Lower leg skin (tissue), 4 donors: ENCODE results near the gene KLC4. TPM values are rescaled to one million over a fixed set of nuclear protein-coding genes. Genes with fewer than 3 reads are reported as not detected.

ENCODE experiments used
- DNase-seq, 2 donors: peaks; one replicate each; pipeline ENCODE4 v3.0.0-alpha.2; 2019; ENCODE audit warnings: low spot score in 2 of 2
- H3K4me3 ChIP-seq: fragments of 200-600 bp; sonication (generic); 2 replicates; pipeline ENCODE4 v1.5.1; 2017; ENCODE audit warnings: mild to moderate bottlenecking, low read depth; ENCODE audit not compliant: poor library complexity, severe bottlenecking
- CTCF ChIP-seq, 3 donors: fragments of 450-650 bp; IDR thresholded peaks; one replicate each; pipeline ENCODE4 v1.5.1; 2016; ENCODE audit warnings: antibody characterized with exemption in 3 of 3, mild to moderate bottlenecking in 3 of 3, moderate library complexity in 2 of 3
- POLR2A ChIP-seq, 2 donors: fragments of 450-650 bp; IDR thresholded peaks; one replicate each; pipeline ENCODE4 v1.6.1; 2016 to 2017; ENCODE audit warnings: antibody characterized with exemption in 2 of 2, mild to moderate bottlenecking in 1 of 2, moderate library complexity in 1 of 2
- WGBS, 2 donors: methylation state at CpG; one replicate each; pipeline ENCODE4 v1.1.5; 2018; 5-methylcytosine and 5-hydroxymethylcytosine counted together
- intact Hi-C: fragments of 100-400 bp; cut with DNase I; formaldehyde crosslinking; loops from one replicate; pipeline ENCODE4 v1.15.0; 2023; ENCODE audit warnings: low total_unique reads
- total RNA-seq, 4 donors: library from RNA; depleted of rRNA; stranded (reverse); fragments of >200 nt; gene quantifications; one replicate each; pipeline ENCODE4 v1.1.0, GENCODE V29; 2016

KLC4 gene
- total RNA-seq, 4 donors from 2014 or later, result 18.0 to 25.7 (median 21.3) TPM

DNA sequence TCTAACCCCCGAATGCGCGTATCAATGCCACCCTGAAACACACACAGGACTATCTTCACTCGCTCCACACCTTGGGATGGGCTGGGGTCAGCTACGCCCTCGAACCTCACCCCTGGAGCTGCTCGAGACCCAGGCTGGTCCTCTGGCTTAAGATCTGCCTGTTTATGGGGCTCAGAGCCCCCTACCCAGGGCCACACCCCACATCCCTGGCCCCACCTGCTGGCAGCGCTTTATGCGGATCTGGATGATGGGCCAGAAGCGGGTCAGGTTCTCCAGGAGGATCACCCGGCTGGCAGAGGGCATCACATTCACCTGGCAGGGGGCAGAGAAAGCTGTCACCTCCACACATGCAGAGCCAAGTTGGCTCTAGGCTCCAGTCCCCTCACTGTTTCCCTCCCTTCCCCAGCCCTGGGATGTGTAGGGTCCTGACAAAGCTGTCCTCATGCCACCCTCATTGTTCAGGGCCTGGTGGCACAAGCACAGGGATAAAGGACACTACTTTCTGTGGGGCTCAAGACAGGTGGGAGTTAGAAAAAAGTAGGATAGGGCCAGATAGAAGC lies 14.0 kb upstream of the KLC4 start:
- intact Hi-C loops, result no loop called here
- WGBS, 2 donors, result 89% methylated on average over 11 of the region's 11 CpGs
- H3K4me3 ChIP-seq, result no peak overlapping the region
- TF ChIP-seq POLR2A (IDR thresholded peaks at IDR 0.05), result no peak
- no peak for TF ChIP-seq CTCF (IDR thresholded peaks at IDR 0.05)
- no peak for DNase-seq

- 88 to 89% methylated on average over 6 to 7 of the region's 7 CpGs for WGBS, 2 donors
- TF ChIP-seq CTCF (IDR thresholded peaks at IDR 0.05) (no peak), POLR2A (IDR thresholded peaks at IDR 0.05) (no peak)
These were observed 11.4 kb upstream of the KLC4 start for GRCh38 chr6:43047998-43048397.

GRCh38 chr6:43050981-43051380 lies 8.4 kb upstream of the KLC4 start:
- no peak for DNase-seq
- TF ChIP-seq CTCF (IDR thresholded peaks at IDR 0.05), result no peak
- TF ChIP-seq POLR2A (IDR thresholded peaks at IDR 0.05), result no peak
- intact Hi-C loops, result no loop called here
- WGBS, 2 donors, result 91 to 92% methylated on average over 17 of the region's 17 CpGs
- H3K4me3 ChIP-seq, result no peak overlapping the region

More at GRCh38 chr6:43047998-43048397, 11.4 kb upstream of the KLC4 start:
- intact Hi-C loops, result no loop called here
- no peak overlapping the region for H3K4me3 ChIP-seq
- no peak for DNase-seq

- no peak for DNase-seq
- intact Hi-C loops, result no loop called here
- TF ChIP-seq CTCF (IDR thresholded peaks at IDR 0.05), result no peak
- TF ChIP-seq POLR2A (IDR thresholded peaks at IDR 0.05), result no peak
- 85% methylated on average over 19 of the region's 19 CpGs for WGBS, 2 donors
- no peak overlapping the region for H3K4me3 ChIP-seq
These were observed 7.1 kb upstream of the KLC4 start for GRCh38 chr6:43052225-43052841.

- 11 to 13% methylated on average over 22 of the region's 22 CpGs for WGBS, 2 donors
- no peak for DNase-seq
- no peak for TF ChIP-seq CTCF (IDR thresholded peaks at IDR 0.05)
- no peak for TF ChIP-seq POLR2A (IDR thresholded peaks at IDR 0.05)
- intact Hi-C loops, result no loop called here
- peak overlapping the region; percentile 60 for H3K4me3 ChIP-seq
These were observed 6.4 kb upstream of the KLC4 start for GRCh38 chr6:43052842-43053544.
